K562 (cell line): ENCODE measurements around the gene B3GALT5. TPM values are rescaled to one million over a fixed set of nuclear protein-coding genes. Genes with fewer than 3 reads are reported as not detected.

Source experiments
- ATAC-seq: fragments of 200-7000 bp; cut with Tn5 transposase; 3 replicates; pipeline ENCODE4 v1.9.1; 2020; ENCODE audit warnings: moderate library complexity
- BruUV-seq: library from RNA; stranded (reverse); fragments of 400-500 nt; replicated peaks from 2 replicates; lab custom pipeline; 2021; lab: Mats Ljungman, UMichigan
- CTCF ChIA-PET: fragments of 300-600 bp; formaldehyde crosslinking; extraction: SDS; loops from one replicate; lab custom pipeline; 2021; ENCODE audit warnings: low intra/inter-chr PET ratio; lab: Yijun Ruan, JAX
- POLR2A ChIA-PET: fragments of 300-600, 350-650 bp; sonication (Branson Sonifier 250); formaldehyde crosslinking; extraction: SDS; loops from one replicate; lab custom pipeline; 2021; ENCODE audit warnings: antibody characterized with exemption, inconsistent platforms; lab: Yijun Ruan, JAX
- DNase-seq, 4 experiments: peaks; one replicate each; pipeline versions ENCODE4 v3.0.0 to v3.0.0-alpha.2; 2011 to 2018; ENCODE audit warnings: low spot score in 3 of 4, mixed read lengths in 3 of 4; ENCODE audit errors: extremely low read depth in 1 of 4
- FAIRE-seq: peaks from 2 replicates; lab custom pipeline; 2011; peaks lifted over from hg19 to GRCh38; lab: Jason Lieb, UNC
- H2AFZ ChIP-seq: 2 replicates; pipeline ENCODE4 v1.6.0; 2011; ENCODE audit warnings: low read depth, low read length, control low read depth, inconsistent platforms
- H3K27ac ChIP-seq: fragments of 200-600 bp; 3 replicates; pipeline ENCODE4 v1.8.0; 2011; ENCODE audit warnings: low read depth, mild to moderate bottlenecking, control low read depth, inconsistent platforms, low read length, moderate library complexity, mixed read lengths; ENCODE audit errors: extremely low read depth
- H3K27me3 ChIP-seq, 2 experiments: fragments of 300-600 bp in 1 of 2; 2 replicates in 1 of 2; 3 replicates in 1 of 2; pipeline versions ENCODE4 v1.6.0 to v1.8.0; 2011; ENCODE audit warnings: inconsistent platforms in 2 of 2, low read length in 2 of 2, mild to moderate bottlenecking in 1 of 2, mixed read lengths in 1 of 2, moderate library complexity in 1 of 2; ENCODE audit not compliant: control insufficient read depth in 2 of 2, insufficient read depth in 2 of 2
- H3K36me3 ChIP-seq: fragments of 300-600 bp; 3 replicates; pipeline ENCODE4 v1.8.0; 2011; ENCODE audit warnings: mild to moderate bottlenecking, low read length, inconsistent platforms; ENCODE audit not compliant: control insufficient read depth, insufficient read depth
- H3K4me1 ChIP-seq, 2 experiments: fragments of 200-600 bp in 1 of 2; replicated peaks in 1 of 2; 2 replicates in 1 of 2; 3 replicates in 1 of 2; pipeline versions ENCODE4 v1.5.1 to v1.8.0; 2011; ENCODE audit warnings: inconsistent platforms in 2 of 2, low read length in 2 of 2, mild to moderate bottlenecking in 1 of 2, mixed read lengths in 1 of 2, moderate library complexity in 1 of 2; ENCODE audit not compliant: control insufficient read depth in 2 of 2, insufficient read depth in 2 of 2
- H3K4me2 ChIP-seq: 2 replicates; pipeline ENCODE4 v1.6.1; 2011; ENCODE audit warnings: low read length, control low read depth, inconsistent platforms, mixed read lengths; ENCODE audit not compliant: insufficient read depth
- H3K4me3 ChIP-seq: fragments of 200-600 bp; sonication (generic), shearing (Covaris generic); 2 replicates; pipeline ENCODE4 v1.5.1; 2016; ENCODE audit warnings: control low read depth, inconsistent platforms
- H3K79me2 ChIP-seq: fragments of 200-600 bp; 3 replicates; pipeline ENCODE4 v1.8.0; 2011; ENCODE audit warnings: low read length, inconsistent platforms; ENCODE audit not compliant: control insufficient read depth, insufficient read depth
- H3K9ac ChIP-seq, 2 experiments: 2 replicates each; pipeline versions ENCODE4 v1.6.0 to v1.6.1; 2011; ENCODE audit warnings: low read depth in 2 of 2, low read length in 2 of 2, control low read depth in 1 of 2, inconsistent platforms in 1 of 2, mild to moderate bottlenecking in 1 of 2, mixed read lengths in 1 of 2; ENCODE audit not compliant: insufficient read depth in 1 of 2
- H3K9me1 ChIP-seq: one replicate; pipeline ENCODE4 v1.6.0; 2011; ENCODE audit warnings: inconsistent platforms, mild to moderate bottlenecking, low read length, moderate library complexity; ENCODE audit not compliant: control insufficient read depth, insufficient read depth
- H3K9me3 ChIP-seq: replicated peaks from 2 replicates; pipeline ENCODE4 v1.5.1; 2011; ENCODE audit warnings: low read depth, low read length, inconsistent platforms; ENCODE audit not compliant: control insufficient read depth, insufficient read depth
- H4K20me1 ChIP-seq: replicated peaks from 2 replicates; pipeline ENCODE4 v1.6.1; 2011; ENCODE audit warnings: low read length, inconsistent platforms, mixed read lengths; ENCODE audit not compliant: control insufficient read depth, insufficient read depth
- BRCA1 ChIP-seq, 2 experiments: fragments of 450-650 bp in 1 of 2; sonication (generic) in 1 of 2; formaldehyde crosslinking in 1 of 2; IDR thresholded peaks; 2 replicates each; pipeline versions ENCODE4 v1.5.0 to v1.6.1; 2017 to 2020; ENCODE audit warnings: mild to moderate bottlenecking in 1 of 2, missing genetic modification reagents in 1 of 2
- IFI16 ChIP-seq: fragments of 250-450 bp; sonication (Bioruptor Pico); IDR thresholded peaks from 2 replicates; pipeline ENCODE4 v2.1.2; 2022; ENCODE audit warnings: mild to moderate bottlenecking, inconsistent platforms
- LCOR ChIP-seq: sonication (generic); formaldehyde crosslinking; IDR thresholded peaks from 2 replicates; pipeline ENCODE4 v1.8.0; 2022; ENCODE audit warnings: mild to moderate bottlenecking, missing genetic modification reagents
- LEF1 ChIP-seq: fragments of 450-650 bp; IDR thresholded peaks from 2 replicates; pipeline ENCODE4 v1.6.1; 2016; ENCODE audit warnings: mild to moderate bottlenecking
- MBD2 ChIP-seq: sonication (generic); IDR thresholded peaks from 2 replicates; pipeline ENCODE4 v1.6.1; 2016; ENCODE audit warnings: low read depth, borderline replicate concordance
- SIRT6 ChIP-seq: IDR thresholded peaks from one replicate; pipeline ENCODE4 v1.6.1; 2012; ENCODE audit warnings: low read depth, mild to moderate bottlenecking, control low read depth, inconsistent platforms, low read length, moderate library complexity
- YBX1 ChIP-seq: fragments of 450-650 bp; IDR thresholded peaks from 2 replicates; pipeline ENCODE4 v1.7.1; 2016; ENCODE audit warnings: mild to moderate bottlenecking
- ZBTB12 ChIP-seq: fragments of 250-450 bp; sonication (Bioruptor Pico); IDR thresholded peaks from 2 replicates; pipeline ENCODE4 v1.4.0; 2020
- ZNF584 ChIP-seq: fragments of 200-800 bp; sonication (Bioruptor generic); IDR thresholded peaks from 2 replicates; pipeline ENCODE4 v1.6.1; 2016; ENCODE audit warnings: low read depth, mild to moderate bottlenecking, missing genetic modification characterization, missing compliant biosample characterization
- WGBS: fragments of 100-300 bp; shearing (Covaris generic); methylation state at CpG from one replicate; pipeline ENCODE4 v1.1.6; 2016; ENCODE audit warnings: low coverage, mixed read lengths; ENCODE audit not compliant: insufficient coverage; ENCODE audit errors: missing lambda C conversion rate; 5-methylcytosine and 5-hydroxymethylcytosine counted together
- in situ Hi-C: fragments of 300-500 bp; cut with MboI; formaldehyde crosslinking; loops from 4 replicates; pipeline ENCODE4 v1.15.0; 2018; ENCODE audit warnings: inconsistent platforms, mixed read lengths
- intact Hi-C: fragments of 100-400 bp; cut with micrococcal nuclease; formaldehyde crosslinking; loops from 2 replicates; pipeline ENCODE4 v1.14.2; 2022
- polyA plus RNA-seq, 8 experiments: library from polyadenylated mRNA; depleted of rRNA in 4 of 8; stranded (reverse) in 5 of 8; unstranded in 3 of 8; fragments of >200 nt; fragmentation: Nextera tagmentation in 2 of 8; fragmentation: Illumina TruSeq in 1 of 8; extraction: Ambion mirVana in 2 of 8; extraction: Trizol in 1 of 8; gene quantifications; 2 replicates each; pipeline versions ENCODE4 v1.2.1 to v1.2.3, GENCODE V29; 2011 to 2014; ENCODE audit warnings: inconsistent platforms in 1 of 8, missing spikeins in 1 of 8
- total RNA-seq, 7 experiments: library from RNA; depleted of rRNA in 6 of 7; stranded (reverse); fragments of >200 nt in 6 of 7; fragmentation: Illumina TruSeq in 2 of 7; extraction: Trizol in 2 of 7; gene quantifications; 2 replicates each; pipeline versions ENCODE4 v1.2.1 to v1.2.3, GENCODE V29; 2011 to 2021; ENCODE audit warnings: low replicate concordance in 1 of 7

Gene B3GALT5
- total and polyA plus RNA-seq, 9 of the 15 experiments (the other 6 are each of a cell fraction or from before 2014, with no cell fraction given) = 0.02 TPM; not detected in 8

GRCh38 chr21:39579734-39580332 is 32.9 kb upstream of the B3GALT5 start (continued):
- TF ChIP-seq SIRT6 = no peak

GRCh38 chr21:39580744-39581143 is 32.0 kb upstream of the B3GALT5 start:
- no TSS peak for BruUV-seq
- TF ChIP-seq ZBTB12 (no peak), YBX1 (no peak), LCOR (CRISPR knock-in tag) (no peak), ZNF584 (CRISPR knock-in tag) (no peak), LEF1 (no peak), MBD2 (no peak), IFI16 (CRISPR knock-in tag) (no peak), BRCA1 (IDR thresholded peaks at IDR 0.05) (no peak), BRCA1 (CRISPR knock-in tag; IDR thresholded peaks at IDR 0.05) (no peak)
- ATAC-seq (no peak), FAIRE-seq (no peak), DNase-seq (no peak)
- intact Hi-C loops = no loop called here
- Histone ChIP-seq H4K20me1 (no peaks in the 10 kb centered on the region), H3K9ac (no peak overlapping the region), H3K4me1 (no peaks in the 10 kb centered on the region), H3K4me3 (no peak overlapping the region), H3K9me3 (no peaks in the 10 kb centered on the region), H3K4me2 (no peak overlapping the region), H2AFZ (no peak overlapping the region), H3K27me3 (peaks cover 8 to 14% of the 10 kb centered on the region in 2 experiments; a peak in 3 of 5 replicates), H3K27ac (no peak overlapping the region), H3K9me1 (no peaks in the 10 kb centered on the region), H3K79me2 (no peaks in the 10 kb centered on the region), H3K36me3 (no peaks in the 10 kb centered on the region)
- POLR2A ChIA-PET = no interaction called here
- in situ Hi-C loops = no loop called here
- 0% methylated on average over 2 of the region's 2 CpGs for WGBS
- CTCF ChIA-PET = no interaction called here
